Measurements from ENCODE around the gene MRPL9.

MRPL9 gene

GRCh38 chr1:151711044-151711800 lies 52.1 kb downstream of the MRPL9 start:
- DNase-seq (ENCODE audit: low spot score), result no peak
- in situ Hi-C loops (cut with MboI; ENCODE audit: low pct_unique_long_range_greater_than_20kb, low sequenced_read_pairs, unreplicated experiment), result no loop called here
- TF ChIP-seq, protein P1, sequence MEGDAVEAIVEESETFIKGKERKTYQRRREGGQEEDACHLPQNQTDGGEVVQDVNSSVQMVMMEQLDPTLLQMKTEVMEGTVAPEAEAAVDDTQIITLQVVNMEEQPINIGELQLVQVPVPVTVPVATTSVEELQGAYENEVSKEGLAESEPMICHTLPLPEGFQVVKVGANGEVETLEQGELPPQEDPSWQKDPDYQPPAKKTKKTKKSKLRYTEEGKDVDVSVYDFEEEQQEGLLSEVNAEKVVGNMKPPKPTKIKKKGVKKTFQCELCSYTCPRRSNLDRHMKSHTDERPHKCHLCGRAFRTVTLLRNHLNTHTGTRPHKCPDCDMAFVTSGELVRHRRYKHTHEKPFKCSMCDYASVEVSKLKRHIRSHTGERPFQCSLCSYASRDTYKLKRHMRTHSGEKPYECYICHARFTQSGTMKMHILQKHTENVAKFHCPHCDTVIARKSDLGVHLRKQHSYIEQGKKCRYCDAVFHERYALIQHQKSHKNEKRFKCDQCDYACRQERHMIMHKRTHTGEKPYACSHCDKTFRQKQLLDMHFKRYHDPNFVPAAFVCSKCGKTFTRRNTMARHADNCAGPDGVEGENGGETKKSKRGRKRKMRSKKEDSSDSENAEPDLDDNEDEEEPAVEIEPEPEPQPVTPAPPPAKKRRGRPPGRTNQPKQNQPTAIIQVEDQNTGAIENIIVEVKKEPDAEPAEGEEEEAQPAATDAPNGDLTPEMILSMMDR (IDR thresholded peaks at IDR 0.05; ENCODE audit: extremely low read depth, insufficient read depth, missing control alignments), result no peak

DNA sequence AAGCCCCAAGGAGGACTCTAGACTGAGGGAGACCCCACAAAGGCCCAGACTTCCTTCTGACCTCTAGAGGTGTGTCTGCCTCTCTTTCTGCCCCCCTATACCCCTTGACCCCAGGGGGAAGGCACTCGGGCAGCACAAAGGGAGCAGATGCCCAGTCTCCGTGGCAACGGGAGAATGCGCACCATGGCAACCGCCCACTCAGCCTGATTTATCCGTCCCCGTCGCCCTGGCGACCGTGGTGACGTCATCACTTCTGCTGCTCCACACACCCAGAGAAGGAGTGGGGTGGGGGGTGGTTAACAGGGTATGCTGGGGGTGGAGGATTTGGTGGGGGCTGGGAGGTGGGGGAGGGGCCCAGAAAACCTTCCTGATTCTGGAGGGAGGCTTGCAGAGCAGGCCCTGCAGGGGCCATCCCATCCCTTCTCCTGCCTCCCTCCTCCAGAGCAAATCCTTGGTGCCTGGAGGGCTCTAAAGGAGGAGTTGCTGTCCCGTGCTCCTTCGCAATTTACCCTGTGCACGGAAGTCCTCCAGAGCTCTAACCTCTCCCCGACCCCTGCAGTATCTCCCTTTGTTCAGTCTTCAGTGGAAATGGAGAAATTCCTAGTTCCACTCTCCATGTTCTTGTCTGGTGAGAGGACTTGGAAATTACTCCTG lies 53.0 kb downstream of the MRPL9 start:
- no peak for DNase-seq (ENCODE audit: low spot score)
- in situ Hi-C loops (cut with MboI; ENCODE audit: low pct_unique_long_range_greater_than_20kb, low sequenced_read_pairs, unreplicated experiment), result no loop called here

More for the DNA sequence above, 53.0 kb downstream of the MRPL9 start:
- TF ChIP-seq, protein P1 (IDR thresholded peaks at IDR 0.05; ENCODE audit: extremely low read depth, insufficient read depth, missing control alignments), result no peak

Measured in GM13977 (cell line).